Endothelial cell (in vitro differentiated cells): ENCODE results near the gene USP10. TPM values are rescaled to one million over a fixed set of nuclear protein-coding genes. Genes with fewer than 3 reads are reported as not detected.

Experiments used
- DNase-seq: peaks from one replicate; pipeline ENCODE4 v3.0.0; 2021; ENCODE audit warnings: low spot score
- H3K27ac Mint-ChIP-seq: one replicate; pipeline ENCODE4 v1.8.0; 2021; ENCODE audit warnings: mixed read lengths, inconsistent platforms; ENCODE audit not compliant: unreplicated experiment
- H3K27me3 Mint-ChIP-seq: one replicate; pipeline ENCODE4 v1.8.0; 2021; ENCODE audit warnings: mild to moderate bottlenecking, moderate library complexity, mixed read lengths, inconsistent platforms; ENCODE audit not compliant: unreplicated experiment
- H3K36me3 Mint-ChIP-seq: one replicate; pipeline ENCODE4 v1.8.0; 2021; ENCODE audit warnings: mild to moderate bottlenecking, low read depth, mixed read lengths, inconsistent platforms; ENCODE audit not compliant: unreplicated experiment
- H3K4me1 Mint-ChIP-seq: one replicate; pipeline ENCODE4 v1.8.0; 2021; ENCODE audit warnings: mild to moderate bottlenecking, mixed read lengths, inconsistent platforms; ENCODE audit not compliant: unreplicated experiment
- H3K4me3 Mint-ChIP-seq: one replicate; pipeline ENCODE4 v1.8.0; 2021; ENCODE audit warnings: mild to moderate bottlenecking, mixed read lengths, inconsistent platforms; ENCODE audit not compliant: unreplicated experiment
- H3K9me3 Mint-ChIP-seq: one replicate; pipeline ENCODE4 v1.8.0; 2021; ENCODE audit warnings: mixed read lengths, inconsistent platforms; ENCODE audit not compliant: unreplicated experiment
- total RNA-seq: library from RNA; stranded (reverse); fragmentation: NEBNext Ultra II Directional; extraction: Animal tissue kit (Norgen Biotek cat#: 25700); gene quantifications from one replicate; pipeline ENCODE4 v1.2.1, GENCODE V29; 2021; ENCODE audit not compliant: unreplicated experiment
- TF ChIP-seq, protein P1 (sequence below): fragments of 200-600 bp; sonication (generic); IDR thresholded peaks from one replicate; pipeline ENCODE4 v1.5.0; 2021; ENCODE audit warnings: antibody characterized with exemption; ENCODE audit not compliant: unreplicated experiment

USP10 gene
- total RNA-seq, 1 donor from 2014 or later, result 81.2 TPM

DNA sequence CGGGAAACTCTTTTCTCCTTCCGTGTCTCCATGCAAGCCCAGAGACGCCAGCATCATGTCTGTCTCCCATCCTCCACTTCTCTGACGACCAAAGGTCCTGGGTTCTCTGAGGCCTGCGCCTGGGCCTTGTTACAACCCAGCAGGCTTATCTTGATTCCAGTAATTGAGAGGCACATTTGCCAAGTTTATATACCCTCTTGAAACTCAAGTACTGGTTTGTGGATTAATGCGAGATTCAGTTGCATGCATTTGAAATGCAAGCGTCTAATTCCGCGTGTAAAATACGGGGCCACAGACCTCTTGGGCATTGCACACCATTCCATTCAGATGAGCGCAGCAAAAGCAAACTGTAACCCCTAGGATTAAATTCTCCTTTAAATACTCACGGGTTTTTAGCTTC is 91.3 kb downstream of the USP10 start:
- no peak for DNase-seq
- H3K4me3 Mint-ChIP-seq, result no peak overlapping the region
- TF ChIP-seq, protein P1, sequence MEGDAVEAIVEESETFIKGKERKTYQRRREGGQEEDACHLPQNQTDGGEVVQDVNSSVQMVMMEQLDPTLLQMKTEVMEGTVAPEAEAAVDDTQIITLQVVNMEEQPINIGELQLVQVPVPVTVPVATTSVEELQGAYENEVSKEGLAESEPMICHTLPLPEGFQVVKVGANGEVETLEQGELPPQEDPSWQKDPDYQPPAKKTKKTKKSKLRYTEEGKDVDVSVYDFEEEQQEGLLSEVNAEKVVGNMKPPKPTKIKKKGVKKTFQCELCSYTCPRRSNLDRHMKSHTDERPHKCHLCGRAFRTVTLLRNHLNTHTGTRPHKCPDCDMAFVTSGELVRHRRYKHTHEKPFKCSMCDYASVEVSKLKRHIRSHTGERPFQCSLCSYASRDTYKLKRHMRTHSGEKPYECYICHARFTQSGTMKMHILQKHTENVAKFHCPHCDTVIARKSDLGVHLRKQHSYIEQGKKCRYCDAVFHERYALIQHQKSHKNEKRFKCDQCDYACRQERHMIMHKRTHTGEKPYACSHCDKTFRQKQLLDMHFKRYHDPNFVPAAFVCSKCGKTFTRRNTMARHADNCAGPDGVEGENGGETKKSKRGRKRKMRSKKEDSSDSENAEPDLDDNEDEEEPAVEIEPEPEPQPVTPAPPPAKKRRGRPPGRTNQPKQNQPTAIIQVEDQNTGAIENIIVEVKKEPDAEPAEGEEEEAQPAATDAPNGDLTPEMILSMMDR, result no peak
- no peaks in the 10 kb centered on the region for H3K27me3 Mint-ChIP-seq
- no peaks in the 10 kb centered on the region for H3K36me3 Mint-ChIP-seq
- no peak overlapping the region for H3K27ac Mint-ChIP-seq
- no peaks in the 10 kb centered on the region for H3K9me3 Mint-ChIP-seq
- peaks cover 4% of the 10 kb centered on the region for H3K4me1 Mint-ChIP-seq

DNA sequence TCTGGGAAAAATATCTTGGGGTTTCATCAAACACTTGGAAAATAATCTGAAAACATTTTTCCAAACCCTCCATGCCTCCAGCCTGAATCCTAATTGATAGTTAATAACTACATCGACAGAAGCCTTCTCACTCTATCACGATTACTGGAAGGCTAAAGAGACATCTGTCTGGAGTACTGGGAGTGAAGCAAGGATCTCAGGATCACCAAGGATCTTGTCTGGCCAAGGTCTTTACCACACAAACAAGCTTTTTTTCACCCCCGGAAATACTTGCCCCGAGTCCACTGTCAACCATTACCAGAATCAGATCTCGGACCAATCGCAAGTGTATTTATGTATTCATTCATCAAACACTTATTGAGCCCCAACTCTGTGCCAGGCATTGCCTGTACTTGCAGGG is 91.7 kb downstream of the USP10 start:
- TF ChIP-seq, protein P1, result no peak
- Mint-ChIP-seq H3K36me3 (no peaks in the 10 kb centered on the region), H3K27ac (no peak overlapping the region), H3K4me1 (peaks cover 4% of the 10 kb centered on the region), H3K9me3 (no peaks in the 10 kb centered on the region), H3K4me3 (no peak overlapping the region), H3K27me3 (no peaks in the 10 kb centered on the region)
- no peak for DNase-seq

DNA sequence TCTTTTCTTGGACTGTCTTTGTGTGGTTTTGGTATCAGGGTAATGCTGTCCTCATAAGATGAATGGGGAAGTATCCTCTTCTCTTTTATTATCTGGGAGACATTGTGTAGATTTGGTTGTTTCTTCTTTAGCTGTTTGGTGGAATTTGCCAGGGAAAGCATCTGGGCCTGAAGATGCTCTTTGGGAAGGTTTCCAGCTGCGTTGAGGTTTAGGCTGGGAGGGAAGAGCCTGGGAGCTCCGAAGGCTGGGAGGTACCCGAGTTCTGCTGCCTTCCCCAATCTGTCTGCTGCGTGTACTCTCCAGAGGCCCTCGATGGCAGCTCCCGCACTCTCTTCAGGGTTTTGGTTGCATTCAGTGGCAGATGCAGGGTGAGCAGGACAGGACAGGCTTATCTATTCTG is 94.4 kb downstream of the USP10 start:
- H3K27ac Mint-ChIP-seq, result no peak overlapping the region
- no peak overlapping the region for H3K4me3 Mint-ChIP-seq
- peaks cover 4% of the 10 kb centered on the region for H3K4me1 Mint-ChIP-seq
- no peaks in the 10 kb centered on the region for H3K27me3 Mint-ChIP-seq
- no peaks in the 10 kb centered on the region for H3K36me3 Mint-ChIP-seq
- TF ChIP-seq, protein P1, result no peak
- no peak for DNase-seq
- no peaks in the 10 kb centered on the region for H3K9me3 Mint-ChIP-seq

DNA sequence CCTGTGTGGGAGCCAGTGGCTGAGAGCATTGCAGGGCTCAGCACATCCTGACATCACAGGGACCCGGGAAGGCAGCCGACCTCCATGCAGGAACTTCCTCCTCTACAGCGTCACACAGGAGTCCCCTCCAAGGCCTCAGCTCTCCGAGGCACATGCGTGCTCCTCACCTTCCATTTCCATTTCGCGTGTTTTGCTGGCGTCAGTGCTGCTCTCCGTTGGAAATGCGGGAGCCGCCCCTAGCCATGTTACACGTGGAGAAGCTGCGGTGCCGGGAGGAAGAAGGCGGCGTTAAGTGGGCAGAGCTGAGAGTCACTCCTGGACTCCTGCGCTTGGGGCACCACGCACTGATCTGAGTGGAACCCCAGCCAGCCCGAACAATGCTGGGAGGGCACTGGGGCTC is 94.8 kb downstream of the USP10 start:
- H3K27ac Mint-ChIP-seq, result no peak overlapping the region
- H3K27me3 Mint-ChIP-seq, result no peaks in the 10 kb centered on the region
- no peaks in the 10 kb centered on the region for H3K36me3 Mint-ChIP-seq
- no peaks in the 10 kb centered on the region for H3K9me3 Mint-ChIP-seq
- H3K4me3 Mint-ChIP-seq, result no peak overlapping the region
- TF ChIP-seq, protein P1, result no peak
- H3K4me1 Mint-ChIP-seq, result peaks cover 4% of the 10 kb centered on the region
- DNase-seq, result no peak

DNA sequence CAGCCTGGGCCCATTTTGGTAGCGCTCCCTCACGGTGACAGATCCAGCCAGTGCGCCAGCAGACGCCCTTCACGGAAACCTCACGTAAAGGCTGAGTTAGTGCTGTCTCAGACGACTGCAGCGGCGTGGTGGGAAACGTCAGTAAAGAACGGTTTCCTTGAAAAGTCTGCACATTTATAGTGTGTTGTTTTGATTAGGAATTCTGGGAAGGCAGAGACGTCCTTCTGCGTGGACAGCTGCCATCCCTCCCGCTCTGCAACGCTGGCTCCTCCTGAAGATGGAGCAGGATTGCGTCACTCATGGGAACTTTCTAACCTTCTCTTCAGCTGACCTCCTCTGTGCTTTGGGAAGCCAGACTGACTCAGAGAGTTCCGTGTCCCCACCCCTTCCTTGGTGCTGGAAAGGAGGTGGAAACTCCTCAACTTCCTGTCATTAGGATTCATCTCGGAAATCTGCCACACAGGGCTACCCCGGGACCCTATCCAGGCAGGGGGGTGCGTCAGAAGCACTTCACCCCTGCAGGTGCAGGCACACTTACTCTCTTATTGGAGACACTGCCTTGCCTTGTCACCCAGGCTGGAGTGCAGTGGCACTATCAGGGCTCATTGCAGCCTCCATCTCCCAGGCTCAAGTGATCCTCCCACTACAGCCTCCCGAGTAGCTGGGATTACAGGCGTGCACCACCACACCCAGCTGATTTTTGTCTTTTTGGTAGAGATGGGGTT is 95.7 kb downstream of the USP10 start:
- H3K4me3 Mint-ChIP-seq, result no peak overlapping the region

More for the DNA sequence above, 95.7 kb downstream of the USP10 start:
- no peak overlapping the region for H3K27ac Mint-ChIP-seq
- DNase-seq, result no peak
- peaks cover 4% of the 10 kb centered on the region for H3K4me1 Mint-ChIP-seq
- H3K36me3 Mint-ChIP-seq, result no peaks in the 10 kb centered on the region
- TF ChIP-seq, protein P1, result no peak
- no peaks in the 10 kb centered on the region for H3K27me3 Mint-ChIP-seq
- H3K9me3 Mint-ChIP-seq, result no peaks in the 10 kb centered on the region
